ENCODE data around the gene POLE4. TPM values are rescaled to one million over a fixed set of nuclear protein-coding genes. Genes with fewer than 3 reads are reported as not detected.

POLE4 gene
- total RNA-seq, 1 donor from 2014 or later: 18.9 TPM

- DNase-seq: no peak
These were observed 17.2 kb upstream of the POLE4 start for GRCh38 chr2:74941284-74941683.

- DNase-seq: no peak
These were observed 16.2 kb upstream of the POLE4 start for GRCh38 chr2:74942263-74942662.

GRCh38 chr2:74944987-74945787, 13.3 kb upstream of the POLE4 start:
- no peak for DNase-seq

- no peak for DNase-seq
These were observed 12.6 kb upstream of the POLE4 start for GRCh38 chr2:74945788-74946331.

GRCh38 chr2:74947703-74948102, 10.7 kb upstream of the POLE4 start:
- DNase-seq: no peak

- DNase-seq: no peak
These were observed 9.7 kb upstream of the POLE4 start for GRCh38 chr2:74948779-74949178.

GRCh38 chr2:74951211-74951754, 7.2 kb upstream of the POLE4 start:
- no peak for DNase-seq

GRCh38 chr2:74952575-74952974, 5.9 kb upstream of the POLE4 start:
- DNase-seq: no peak

GRCh38 chr2:74953796-74954499, 4.5 kb upstream of the POLE4 start:
- DNase-seq: no peak

- DNase-seq: no peak
These were observed 4.0 kb upstream of the POLE4 start for GRCh38 chr2:74954500-74954874.

- no peak for DNase-seq
These were observed 563 bp upstream of the POLE4 start for GRCh38 chr2:74957886-74958273.

GRCh38 chr2:74959106-74959751, 786 bp downstream of the POLE4 start:
- DNase-seq: no peak

- DNase-seq: no peak
These were observed 8.4 kb downstream of the POLE4 start for GRCh38 chr2:74966887-74967286.

GRCh38 chr2:74975016-74975415, 16.6 kb downstream of the POLE4 start:
- DNase-seq: no peak

GRCh38 chr2:74979844-74980243, 21.4 kb downstream of the POLE4 start:
- DNase-seq: no peak

- peak; percentile 12 for DNase-seq
These were observed 24.1 kb downstream of the POLE4 start for GRCh38 chr2:74982577-74982976.

- no peak for DNase-seq
These were observed 25.4 kb downstream of the POLE4 start for GRCh38 chr2:74983631-74984392.

- no peak for DNase-seq
These were observed 26.6 kb downstream of the POLE4 start for GRCh38 chr2:74984947-74985637.

- no peak for DNase-seq
These were observed 27.7 kb downstream of the POLE4 start for GRCh38 chr2:74985978-74986609.

- no peak for DNase-seq
These were observed 33.5 kb downstream of the POLE4 start for GRCh38 chr2:74991977-74992376.

- DNase-seq: no peak
These were observed 41.0 kb downstream of the POLE4 start for GRCh38 chr2:74999468-74999867.
